Adrenal gland (tissue), 5 donors: ENCODE measurements around the gene TSPAN33.

Experiments used
- POLR2A ChIP-seq, 2 donors: fragments of 450-650 bp; IDR thresholded peaks; one replicate each; pipeline ENCODE4 v1.6.1; 2017; ENCODE audit warnings: antibody characterized with exemption in 2 of 2, mild to moderate bottlenecking in 2 of 2, moderate library complexity in 1 of 2
- TF ChIP-seq, protein P1 (sequence below), 6 experiments: fragments of 450-650 bp in 4 of 6; fragments of 200-600 bp in 2 of 6; sonication (generic) in 1 of 6; IDR thresholded peaks; 1 replicate in 5 of 6; 2 replicates in 1 of 6; pipeline versions ENCODE4 v1.5.1 to v1.8.0; 2016 to 2021; ENCODE audit warnings: antibody characterized with exemption in 6 of 6, mild to moderate bottlenecking in 2 of 6, moderate library complexity in 1 of 6
- donor health status: DM: no; HTN: no; CAD: no.

DNA sequence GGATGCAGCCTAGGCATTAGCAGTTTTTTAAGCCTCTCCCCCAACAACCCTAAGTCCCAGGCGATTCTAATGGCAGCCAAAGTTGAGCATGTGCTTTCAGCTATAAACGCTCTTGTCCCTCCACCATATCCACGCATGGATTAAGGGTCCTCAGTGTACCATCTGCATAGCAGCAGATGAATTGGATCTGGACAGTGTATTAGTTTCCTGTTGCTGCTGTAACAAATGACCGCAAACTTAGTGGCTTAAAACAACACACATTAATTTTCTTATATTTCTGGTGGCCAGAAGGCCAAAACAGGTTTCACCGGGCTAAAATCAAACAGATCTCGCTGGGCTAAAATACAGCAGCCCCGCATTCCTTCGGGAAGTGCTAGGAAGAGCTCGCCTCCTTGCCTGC lies 13.1 kb downstream of the TSPAN33 start:
- TF ChIP-seq, protein P1, sequence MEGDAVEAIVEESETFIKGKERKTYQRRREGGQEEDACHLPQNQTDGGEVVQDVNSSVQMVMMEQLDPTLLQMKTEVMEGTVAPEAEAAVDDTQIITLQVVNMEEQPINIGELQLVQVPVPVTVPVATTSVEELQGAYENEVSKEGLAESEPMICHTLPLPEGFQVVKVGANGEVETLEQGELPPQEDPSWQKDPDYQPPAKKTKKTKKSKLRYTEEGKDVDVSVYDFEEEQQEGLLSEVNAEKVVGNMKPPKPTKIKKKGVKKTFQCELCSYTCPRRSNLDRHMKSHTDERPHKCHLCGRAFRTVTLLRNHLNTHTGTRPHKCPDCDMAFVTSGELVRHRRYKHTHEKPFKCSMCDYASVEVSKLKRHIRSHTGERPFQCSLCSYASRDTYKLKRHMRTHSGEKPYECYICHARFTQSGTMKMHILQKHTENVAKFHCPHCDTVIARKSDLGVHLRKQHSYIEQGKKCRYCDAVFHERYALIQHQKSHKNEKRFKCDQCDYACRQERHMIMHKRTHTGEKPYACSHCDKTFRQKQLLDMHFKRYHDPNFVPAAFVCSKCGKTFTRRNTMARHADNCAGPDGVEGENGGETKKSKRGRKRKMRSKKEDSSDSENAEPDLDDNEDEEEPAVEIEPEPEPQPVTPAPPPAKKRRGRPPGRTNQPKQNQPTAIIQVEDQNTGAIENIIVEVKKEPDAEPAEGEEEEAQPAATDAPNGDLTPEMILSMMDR (IDR thresholded peaks at IDR 0.05) = no peak
- no peak for TF ChIP-seq POLR2A (IDR thresholded peaks at IDR 0.05)
